GM12878 (cell line): ENCODE results near the gene IFT52. TPM values are rescaled to one million over a fixed set of nuclear protein-coding genes. Genes with fewer than 3 reads are reported as not detected.

Experiments
- ATAC-seq: fragments of 200-7000 bp; cut with Tn5 transposase; 3 replicates; pipeline ENCODE4 v1.9.1; 2020; ENCODE audit warnings: mild to moderate bottlenecking, moderate library complexity
- BruUV-seq: library from RNA; stranded (reverse); fragments of 400-500 nt; replicated peaks from 2 replicates; lab custom pipeline; 2021; lab: Mats Ljungman, UMichigan
- CTCF ChIA-PET: fragments of 300-600 bp; sonication (Branson Sonifier 250); formaldehyde crosslinking; extraction: SDS; loops from one replicate; lab custom pipeline; 2021; ENCODE audit warnings: inconsistent platforms; lab: Yijun Ruan, JAX
- POLR2A ChIA-PET: fragments of 350-600 bp; formaldehyde crosslinking; extraction: SDS; loops from one replicate; lab custom pipeline; 2021; ENCODE audit warnings: inconsistent platforms; lab: Charles Lee
- RAD21 ChIA-PET: fragments of 300-600 bp; sonication (Branson Sonifier 250); formaldehyde crosslinking; loops from one replicate; lab custom pipeline; 2023; ENCODE audit warnings: antibody characterized with exemption; ENCODE audit not compliant: unreplicated experiment; lab: Charles Lee
- SMC1A ChIA-PET: fragments of 300-600 bp; sonication (Branson Sonifier 250); formaldehyde crosslinking; loops from one replicate; lab custom pipeline; 2023; ENCODE audit not compliant: unreplicated experiment, uncharacterized antibody; lab: Charles Lee
- DNase-seq: peaks from one replicate; pipeline ENCODE4 v3.0.0-alpha.2; 2011; ENCODE audit warnings: low read depth, low spot score
- FAIRE-seq: peaks from 3 replicates; lab custom pipeline; 2011; peaks lifted over from hg19 to GRCh38; lab: Jason Lieb, UNC
- H2AFZ ChIP-seq: 2 replicates; pipeline ENCODE4 v1.6.0; 2011; ENCODE audit warnings: low read depth, low read length, control low read depth; ENCODE audit not compliant: control insufficient read depth
- H3K27ac ChIP-seq: 2 replicates; pipeline ENCODE4 v1.5.1; 2011; ENCODE audit warnings: control low read depth; ENCODE audit not compliant: control insufficient read depth, insufficient read depth
- H3K27me3 ChIP-seq, 2 experiments: replicated peaks in 1 of 2; 2 replicates each; pipeline versions ENCODE4 v1.6.0 to v1.6.1; 2011; ENCODE audit warnings: low read length in 1 of 2; ENCODE audit not compliant: control insufficient read depth in 2 of 2, insufficient read depth in 2 of 2
- H3K36me3 ChIP-seq, 2 experiments: 2 replicates each; pipeline ENCODE4 v1.5.1; 2011; ENCODE audit warnings: low read length in 1 of 2; ENCODE audit not compliant: control insufficient read depth in 2 of 2, insufficient read depth in 2 of 2
- H3K4me1 ChIP-seq: 2 replicates; pipeline ENCODE4 v1.6.1; 2011; ENCODE audit warnings: mild to moderate bottlenecking, low read length, moderate library complexity, mixed read lengths; ENCODE audit not compliant: control insufficient read depth, insufficient read depth
- H3K4me2 ChIP-seq: 2 replicates; pipeline ENCODE4 v1.6.0; 2011; ENCODE audit warnings: control low read depth; ENCODE audit not compliant: control insufficient read depth, insufficient read depth
- H3K4me3 ChIP-seq: fragments of 200-600 bp; sonication (generic); 2 replicates; pipeline ENCODE4 v1.5.1; 2016
- H3K79me2 ChIP-seq: 2 replicates; pipeline ENCODE4 v1.6.0; 2011; ENCODE audit warnings: low read length; ENCODE audit not compliant: control insufficient read depth, insufficient read depth
- H3K9ac ChIP-seq: 2 replicates; pipeline ENCODE4 v1.8.0; 2011; ENCODE audit warnings: low read length, control low read depth, mixed read lengths; ENCODE audit not compliant: control insufficient read depth, insufficient read depth
- H3K9me3 ChIP-seq: replicated peaks from 3 replicates; pipeline ENCODE4 v1.5.1; 2011; ENCODE audit warnings: mild to moderate bottlenecking, low read length; ENCODE audit not compliant: control insufficient read depth, insufficient read depth
- H4K20me1 ChIP-seq: 2 replicates; pipeline ENCODE4 v1.6.0; 2011; ENCODE audit not compliant: control insufficient read depth, insufficient read depth
- SMAD1 ChIP-seq: fragments of 450-650 bp; IDR thresholded peaks from 2 replicates; pipeline ENCODE4 v1.6.1; 2018; ENCODE audit warnings: mild to moderate bottlenecking, low read depth; ENCODE audit not compliant: partially characterized antibody
- TCF3 ChIP-seq: IDR thresholded peaks from 2 replicates; pipeline ENCODE4 v1.6.1; 2012; ENCODE audit warnings: low read depth, mild to moderate bottlenecking, low read length, borderline replicate concordance; ENCODE audit not compliant: insufficient read depth
- WGBS: methylation state at CpG from one replicate; pipeline ENCODE4 v1.1.6; 2016; ENCODE audit warnings: low lambda C conversion rate; ENCODE audit not compliant: insufficient replicate concordance, insufficient coverage; ENCODE audit errors: missing lambda C conversion rate; 5-methylcytosine and 5-hydroxymethylcytosine counted together
- in situ Hi-C: fragments of 300-500 bp; cut with MboI; formaldehyde crosslinking; loops from 9 replicates; pipeline ENCODE4 v1.14.3; 2018; ENCODE audit warnings: mixed read lengths
- intact Hi-C: fragments of 100-400 bp; cut with micrococcal nuclease; formaldehyde crosslinking; loops from one replicate; pipeline ENCODE4 v1.14.2; 2022; ENCODE audit not compliant: unreplicated experiment
- polyA plus RNA-seq, 11 experiments: library from polyadenylated mRNA; depleted of rRNA in 4 of 11; unstranded in 6 of 11; stranded (reverse) in 5 of 11; fragments of >200 nt; fragmentation: Nextera tagmentation in 4 of 11; fragmentation: Illumina TruSeq in 1 of 11; extraction: Ambion mirVana in 4 of 11; extraction: Trizol in 1 of 11; gene quantifications; 1 replicate in 1 of 11; 2 replicates in 10 of 11; pipeline versions ENCODE4 v1.2.1 to v1.2.3, GENCODE V29; 2011 to 2016; ENCODE audit warnings: inconsistent platforms in 2 of 11, missing spikeins in 2 of 11, low read depth in 1 of 11
- total RNA-seq, 4 experiments: library from RNA; depleted of rRNA in 3 of 4; stranded (reverse); fragments of >200 nt in 3 of 4; fragmentation: Illumina TruSeq in 1 of 4; extraction: Trizol in 1 of 4; gene quantifications; 2 replicates each; pipeline versions ENCODE4 v1.2.1 to v1.2.3, GENCODE V29; 2013 to 2021
- TF ChIP-seq, protein P1 (sequence below): fragments of 450-650 bp; IDR thresholded peaks from 2 replicates; pipeline ENCODE4 v1.6.1; 2017; ENCODE audit warnings: antibody characterized with exemption, mild to moderate bottlenecking, moderate library complexity
- TF ChIP-seq, protein P2 (sequence below): fragments of 450-650 bp; IDR thresholded peaks from 2 replicates; pipeline ENCODE4 v1.6.1; 2016; ENCODE audit warnings: mild to moderate bottlenecking, moderate library complexity, borderline replicate concordance
- TF ChIP-seq, protein P3 (sequence below), 3 experiments: IDR thresholded peaks in 2 of 3; conservative IDR thresholded peaks in 1 of 3; 2 replicates each; pipeline ENCODE4 v1.5.1; 2011; ENCODE audit warnings: low read depth in 3 of 3, low read length in 3 of 3, mild to moderate bottlenecking in 3 of 3, control low read depth in 2 of 3, moderate library complexity in 2 of 3, inconsistent platforms in 1 of 3, mixed read lengths in 1 of 3; ENCODE audit not compliant: control insufficient read depth in 2 of 3, insufficient read depth in 1 of 3; ENCODE audit errors: extremely low read depth in 1 of 3

Gene IFT52
- total and polyA plus RNA-seq, 10 of the 15 experiments (the other 5 are each of a cell fraction or from before 2014, with no cell fraction given), result 18.1 to 30.5 (median 26.0) TPM

DNA sequence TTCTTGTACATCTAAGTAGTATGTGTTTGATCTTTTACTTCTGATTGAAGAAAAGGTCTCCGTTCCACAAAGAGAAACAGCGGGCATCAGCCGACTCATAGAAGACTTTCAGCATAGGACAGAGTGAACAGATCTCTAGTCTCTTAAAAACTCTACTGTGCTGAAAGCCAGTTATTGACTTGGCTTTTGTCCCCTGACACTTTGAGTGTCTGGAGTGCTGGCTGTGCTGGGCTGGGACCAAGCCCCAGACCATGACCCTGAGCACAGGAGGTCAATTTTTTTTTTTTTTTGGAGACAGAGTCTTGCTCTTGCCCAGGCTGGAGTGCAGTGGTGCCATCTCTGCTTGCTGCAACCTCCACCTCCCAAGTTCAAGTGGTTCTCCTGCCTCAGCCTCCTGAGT is 104.0 kb downstream of the IFT52 start:
- intact Hi-C loops (loop anchor here (5.0 kb wide), 1 partner anchor 247 kb away; no protein-coding TSS in a partner anchor), in situ Hi-C loops (loop anchor here (5.0 kb wide), 1 partner anchor 157 kb away; no protein-coding TSS in a partner anchor)
- FAIRE-seq, result no peak
- no peak for ATAC-seq
- Histone ChIP-seq H3K4me3 (no peak overlapping the region), H3K9me3 (no peaks in the 10 kb centered on the region), H3K36me3 (peaks cover 12 to 13% of the 10 kb centered on the region in 2 experiments; a peak in 3 of 4 replicates), H4K20me1 (no peaks in the 10 kb centered on the region), H3K27ac (no peak overlapping the region), H2AFZ (no peak overlapping the region), H3K9ac (no peak overlapping the region), H3K4me2 (no peak overlapping the region), H3K4me1 (no peaks in the 10 kb centered on the region), H3K27me3 (no peaks in the 10 kb centered on the region), H3K79me2 (no peaks in the 10 kb centered on the region)
- WGBS, result 98% methylated on average over 3 of the region's 3 CpGs
- ChIA-PET RAD21 (no interaction called here), CTCF (no interaction called here), SMC1A (no interaction called here), POLR2A (no interaction called here)
- TF ChIP-seq, protein P1, sequence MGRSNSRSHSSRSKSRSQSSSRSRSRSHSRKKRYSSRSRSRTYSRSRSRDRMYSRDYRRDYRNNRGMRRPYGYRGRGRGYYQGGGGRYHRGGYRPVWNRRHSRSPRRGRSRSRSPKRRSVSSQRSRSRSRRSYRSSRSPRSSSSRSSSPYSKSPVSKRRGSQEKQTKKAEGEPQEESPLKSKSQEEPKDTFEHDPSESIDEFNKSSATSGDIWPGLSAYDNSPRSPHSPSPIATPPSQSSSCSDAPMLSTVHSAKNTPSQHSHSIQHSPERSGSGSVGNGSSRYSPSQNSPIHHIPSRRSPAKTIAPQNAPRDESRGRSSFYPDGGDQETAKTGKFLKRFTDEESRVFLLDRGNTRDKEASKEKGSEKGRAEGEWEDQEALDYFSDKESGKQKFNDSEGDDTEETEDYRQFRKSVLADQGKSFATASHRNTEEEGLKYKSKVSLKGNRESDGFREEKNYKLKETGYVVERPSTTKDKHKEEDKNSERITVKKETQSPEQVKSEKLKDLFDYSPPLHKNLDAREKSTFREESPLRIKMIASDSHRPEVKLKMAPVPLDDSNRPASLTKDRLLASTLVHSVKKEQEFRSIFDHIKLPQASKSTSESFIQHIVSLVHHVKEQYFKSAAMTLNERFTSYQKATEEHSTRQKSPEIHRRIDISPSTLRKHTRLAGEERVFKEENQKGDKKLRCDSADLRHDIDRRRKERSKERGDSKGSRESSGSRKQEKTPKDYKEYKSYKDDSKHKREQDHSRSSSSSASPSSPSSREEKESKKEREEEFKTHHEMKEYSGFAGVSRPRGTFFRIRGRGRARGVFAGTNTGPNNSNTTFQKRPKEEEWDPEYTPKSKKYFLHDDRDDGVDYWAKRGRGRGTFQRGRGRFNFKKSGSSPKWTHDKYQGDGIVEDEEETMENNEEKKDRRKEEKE, result no peak
- no peak for TF ChIP-seq TCF3
- BruUV-seq, result no TSS peak
- DNase-seq, result no peak

DNA sequence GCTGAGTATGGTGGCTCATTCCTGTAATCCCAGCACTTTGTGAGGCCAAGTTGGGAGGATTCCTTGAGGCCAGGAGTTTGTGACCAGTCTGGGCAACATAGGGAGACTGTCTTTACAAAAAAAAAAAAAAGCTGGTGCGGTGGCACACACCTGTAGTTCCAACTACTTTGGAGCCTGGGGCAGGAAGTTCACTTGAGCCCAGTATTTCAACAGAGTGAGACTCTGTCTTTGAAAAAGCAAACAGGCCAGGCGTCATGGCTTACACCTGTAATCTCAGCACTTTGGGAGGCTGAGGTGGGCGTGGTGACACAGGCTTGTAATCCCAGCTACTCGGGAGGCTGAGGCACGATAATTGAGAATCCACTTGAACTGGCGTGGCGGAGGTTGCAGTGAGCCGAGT is 104.8 kb downstream of the IFT52 start:
- DNase-seq (no peak), FAIRE-seq (no peak), ATAC-seq (no peak)
- ChIA-PET POLR2A (no interaction called here), SMC1A (no interaction called here), RAD21 (no interaction called here), CTCF (no interaction called here)
- Histone ChIP-seq H3K79me2 (no peaks in the 10 kb centered on the region), H3K4me2 (no peak overlapping the region), H3K4me1 (no peaks in the 10 kb centered on the region), H3K36me3 (peaks cover 19 to 20% of the 10 kb centered on the region in 2 experiments; a peak in 3 of 4 replicates), H2AFZ (no peak overlapping the region), H3K4me3 (no peak overlapping the region), H3K27me3 (no peaks in the 10 kb centered on the region), H3K9me3 (no peaks in the 10 kb centered on the region), H3K27ac (no peak overlapping the region), H3K9ac (no peak overlapping the region), H4K20me1 (no peaks in the 10 kb centered on the region)
- intact Hi-C loops, result no loop called here
- no TSS peak for BruUV-seq
- WGBS, result 92% methylated on average over 8 of the region's 8 CpGs
- in situ Hi-C loops, result no loop called here
- no peak for TF ChIP-seq SMAD1
- TF ChIP-seq, protein P2, sequence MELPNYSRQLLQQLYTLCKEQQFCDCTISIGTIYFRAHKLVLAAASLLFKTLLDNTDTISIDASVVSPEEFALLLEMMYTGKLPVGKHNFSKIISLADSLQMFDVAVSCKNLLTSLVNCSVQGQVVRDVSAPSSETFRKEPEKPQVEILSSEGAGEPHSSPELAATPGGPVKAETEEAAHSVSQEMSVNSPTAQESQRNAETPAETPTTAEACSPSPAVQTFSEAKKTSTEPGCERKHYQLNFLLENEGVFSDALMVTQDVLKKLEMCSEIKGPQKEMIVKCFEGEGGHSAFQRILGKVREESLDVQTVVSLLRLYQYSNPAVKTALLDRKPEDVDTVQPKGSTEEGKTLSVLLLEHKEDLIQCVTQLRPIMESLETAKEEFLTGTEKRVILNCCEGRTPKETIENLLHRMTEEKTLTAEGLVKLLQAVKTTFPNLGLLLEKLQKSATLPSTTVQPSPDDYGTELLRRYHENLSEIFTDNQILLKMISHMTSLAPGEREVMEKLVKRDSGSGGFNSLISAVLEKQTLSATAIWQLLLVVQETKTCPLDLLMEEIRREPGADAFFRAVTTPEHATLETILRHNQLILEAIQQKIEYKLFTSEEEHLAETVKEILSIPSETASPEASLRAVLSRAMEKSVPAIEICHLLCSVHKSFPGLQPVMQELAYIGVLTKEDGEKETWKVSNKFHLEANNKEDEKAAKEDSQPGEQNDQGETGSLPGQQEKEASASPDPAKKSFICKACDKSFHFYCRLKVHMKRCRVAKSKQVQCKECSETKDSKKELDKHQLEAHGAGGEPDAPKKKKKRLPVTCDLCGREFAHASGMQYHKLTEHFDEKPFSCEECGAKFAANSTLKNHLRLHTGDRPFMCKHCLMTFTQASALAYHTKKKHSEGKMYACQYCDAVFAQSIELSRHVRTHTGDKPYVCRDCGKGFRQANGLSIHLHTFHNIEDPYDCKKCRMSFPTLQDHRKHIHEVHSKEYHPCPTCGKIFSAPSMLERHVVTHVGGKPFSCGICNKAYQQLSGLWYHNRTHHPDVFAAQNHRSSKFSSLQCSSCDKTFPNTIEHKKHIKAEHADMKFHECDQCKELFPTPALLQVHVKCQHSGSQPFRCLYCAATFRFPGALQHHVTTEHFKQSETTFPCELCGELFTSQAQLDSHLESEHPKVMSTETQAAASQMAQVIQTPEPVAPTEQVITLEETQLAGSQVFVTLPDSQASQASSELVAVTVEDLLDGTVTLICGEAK, result no peak
- TF ChIP-seq, protein P3, sequence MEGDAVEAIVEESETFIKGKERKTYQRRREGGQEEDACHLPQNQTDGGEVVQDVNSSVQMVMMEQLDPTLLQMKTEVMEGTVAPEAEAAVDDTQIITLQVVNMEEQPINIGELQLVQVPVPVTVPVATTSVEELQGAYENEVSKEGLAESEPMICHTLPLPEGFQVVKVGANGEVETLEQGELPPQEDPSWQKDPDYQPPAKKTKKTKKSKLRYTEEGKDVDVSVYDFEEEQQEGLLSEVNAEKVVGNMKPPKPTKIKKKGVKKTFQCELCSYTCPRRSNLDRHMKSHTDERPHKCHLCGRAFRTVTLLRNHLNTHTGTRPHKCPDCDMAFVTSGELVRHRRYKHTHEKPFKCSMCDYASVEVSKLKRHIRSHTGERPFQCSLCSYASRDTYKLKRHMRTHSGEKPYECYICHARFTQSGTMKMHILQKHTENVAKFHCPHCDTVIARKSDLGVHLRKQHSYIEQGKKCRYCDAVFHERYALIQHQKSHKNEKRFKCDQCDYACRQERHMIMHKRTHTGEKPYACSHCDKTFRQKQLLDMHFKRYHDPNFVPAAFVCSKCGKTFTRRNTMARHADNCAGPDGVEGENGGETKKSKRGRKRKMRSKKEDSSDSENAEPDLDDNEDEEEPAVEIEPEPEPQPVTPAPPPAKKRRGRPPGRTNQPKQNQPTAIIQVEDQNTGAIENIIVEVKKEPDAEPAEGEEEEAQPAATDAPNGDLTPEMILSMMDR (IDR thresholded peaks at IDR 0.05 in 2 of 3, conservative IDR thresholded peaks at IDR 0.05 in 1 of 3; ENCODE audit: control insufficient read depth in 2 of 3, extremely low read depth in 1 of 3, insufficient read depth in 1 of 3, low read depth in 3 of 3, low read length in 3 of 3), result no peak
